Peyer's patch (tissue), 4 donors: ENCODE results near the gene CARD14.

ENCODE experiments used
- CTCF ChIP-seq, 6 experiments: fragments of 450-650 bp in 4 of 6; fragments of 200-600 bp in 2 of 6; sonication (generic) in 1 of 6; IDR thresholded peaks; one replicate each; pipeline ENCODE4 v1.5.1; 2017 to 2019; ENCODE audit warnings: antibody characterized with exemption in 6 of 6, mild to moderate bottlenecking in 3 of 6, moderate library complexity in 1 of 6
- POLR2A ChIP-seq, 2 donors: fragments of 450-650 bp; IDR thresholded peaks; one replicate each; pipeline ENCODE4 v1.5.1; 2017; ENCODE audit warnings: antibody characterized with exemption in 2 of 2, mild to moderate bottlenecking in 2 of 2, moderate library complexity in 2 of 2

- TF ChIP-seq CTCF (IDR thresholded peaks at IDR 0.05) (no peak), POLR2A (IDR thresholded peaks at IDR 0.05) (no peak)
Measured at GRCh38 chr17:80171681-80172080, 1.9 kb downstream of the CARD14 start.
